Ishikawa (cell line): ENCODE data around the gene TM9SF3.

Experiments used
- CEBPB ChIP-seq: IDR thresholded peaks from 2 replicates; pipeline ENCODE4 v1.6.1; 2012
- CREB1 ChIP-seq: IDR thresholded peaks from 2 replicates; pipeline ENCODE4 v1.6.1; 2012; ENCODE audit warnings: low read depth
- EGR1 ChIP-seq: IDR thresholded peaks from 2 replicates; pipeline ENCODE4 v1.6.1; 2012
- EP300 ChIP-seq: IDR thresholded peaks from 2 replicates; pipeline ENCODE4 v1.6.1; 2012; ENCODE audit warnings: borderline replicate concordance
- FOXM1 ChIP-seq: IDR thresholded peaks from 2 replicates; pipeline ENCODE4 v1.6.1; 2012; ENCODE audit warnings: low read depth, borderline replicate concordance
- MAX ChIP-seq: IDR thresholded peaks from 2 replicates; pipeline ENCODE4 v1.6.1; 2012
- NFIC ChIP-seq: IDR thresholded peaks from 2 replicates; pipeline ENCODE4 v1.6.1; 2012
- RAD21 ChIP-seq: IDR thresholded peaks from 2 replicates; pipeline ENCODE4 v1.6.1; 2012; ENCODE audit warnings: low read depth
- TAF1 ChIP-seq: IDR thresholded peaks from 2 replicates; pipeline ENCODE4 v1.6.1; 2012; ENCODE audit warnings: low read depth, mild to moderate bottlenecking
- TCF12 ChIP-seq: IDR thresholded peaks from 2 replicates; pipeline ENCODE4 v1.6.1; 2012; ENCODE audit warnings: low read depth
- TEAD4 ChIP-seq: IDR thresholded peaks from 2 replicates; pipeline ENCODE4 v1.6.1; 2012
- USF1 ChIP-seq: IDR thresholded peaks from 2 replicates; pipeline ENCODE4 v1.6.1; 2012
- YY1 ChIP-seq: IDR thresholded peaks from 2 replicates; pipeline ENCODE4 v1.6.1; 2012; ENCODE audit warnings: low read depth
- ZBTB7A ChIP-seq: IDR thresholded peaks from 2 replicates; pipeline ENCODE4 v1.6.1; 2012; ENCODE audit warnings: low read depth
- TF ChIP-seq, protein P1 (sequence below): IDR thresholded peaks from 2 replicates; pipeline ENCODE4 v1.6.1; 2012; ENCODE audit warnings: low read depth, mild to moderate bottlenecking

TM9SF3 gene

GRCh38 chr10:96513305-96513697, 73.5 kb downstream of the TM9SF3 start:
- TF ChIP-seq ZBTB7A (peak; percentile 21; the same call in 1 of the 2 replicates), USF1 (no peak; the same call in 1 of the 2 replicates)

DNA sequence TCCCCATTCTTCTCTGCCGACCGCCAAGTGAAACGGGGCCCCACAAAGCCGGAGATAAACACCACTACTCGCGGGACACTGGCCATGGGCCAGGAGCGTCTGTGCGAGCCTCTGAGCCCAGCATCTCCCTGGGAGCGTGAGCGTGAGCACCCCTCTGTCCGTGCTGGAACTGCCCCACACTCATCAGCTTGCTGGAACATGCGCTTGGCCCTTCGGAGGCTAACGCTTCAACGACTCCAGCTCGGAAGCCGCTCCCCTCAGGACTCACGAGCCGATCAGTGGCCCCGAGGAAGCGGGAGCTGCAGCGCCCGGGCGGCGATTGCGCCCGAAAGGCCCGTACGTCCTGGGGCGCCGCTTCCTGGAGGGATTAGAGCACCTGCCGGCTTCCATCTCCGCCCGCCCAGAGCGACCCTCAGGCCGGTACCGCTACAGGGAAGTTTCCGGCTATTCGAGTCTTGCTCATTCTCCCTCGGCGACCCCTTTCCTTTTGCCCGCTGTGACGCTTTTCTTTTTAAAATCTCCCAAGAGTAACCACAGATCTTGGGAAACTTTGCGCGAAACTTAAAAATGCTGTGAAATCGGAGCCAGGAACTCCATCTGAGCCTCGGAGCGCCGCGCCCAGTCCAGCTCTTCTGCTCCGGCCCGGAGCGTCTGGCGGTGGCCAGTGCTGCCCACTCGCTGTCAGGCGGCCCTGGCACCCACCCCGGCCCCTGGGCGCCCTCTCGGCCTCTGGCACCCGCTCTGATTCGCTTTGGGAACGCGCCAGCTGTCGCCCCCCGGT, 74.1 kb downstream of the TM9SF3 start:
- TF ChIP-seq MAX, result peak; percentile 67; the same call in 1 of the 2 replicates
- no peak for TF ChIP-seq FOXM1
- no peak for TF ChIP-seq TCF12
- TF ChIP-seq RAD21, result no peak
- TF ChIP-seq, protein P1, sequence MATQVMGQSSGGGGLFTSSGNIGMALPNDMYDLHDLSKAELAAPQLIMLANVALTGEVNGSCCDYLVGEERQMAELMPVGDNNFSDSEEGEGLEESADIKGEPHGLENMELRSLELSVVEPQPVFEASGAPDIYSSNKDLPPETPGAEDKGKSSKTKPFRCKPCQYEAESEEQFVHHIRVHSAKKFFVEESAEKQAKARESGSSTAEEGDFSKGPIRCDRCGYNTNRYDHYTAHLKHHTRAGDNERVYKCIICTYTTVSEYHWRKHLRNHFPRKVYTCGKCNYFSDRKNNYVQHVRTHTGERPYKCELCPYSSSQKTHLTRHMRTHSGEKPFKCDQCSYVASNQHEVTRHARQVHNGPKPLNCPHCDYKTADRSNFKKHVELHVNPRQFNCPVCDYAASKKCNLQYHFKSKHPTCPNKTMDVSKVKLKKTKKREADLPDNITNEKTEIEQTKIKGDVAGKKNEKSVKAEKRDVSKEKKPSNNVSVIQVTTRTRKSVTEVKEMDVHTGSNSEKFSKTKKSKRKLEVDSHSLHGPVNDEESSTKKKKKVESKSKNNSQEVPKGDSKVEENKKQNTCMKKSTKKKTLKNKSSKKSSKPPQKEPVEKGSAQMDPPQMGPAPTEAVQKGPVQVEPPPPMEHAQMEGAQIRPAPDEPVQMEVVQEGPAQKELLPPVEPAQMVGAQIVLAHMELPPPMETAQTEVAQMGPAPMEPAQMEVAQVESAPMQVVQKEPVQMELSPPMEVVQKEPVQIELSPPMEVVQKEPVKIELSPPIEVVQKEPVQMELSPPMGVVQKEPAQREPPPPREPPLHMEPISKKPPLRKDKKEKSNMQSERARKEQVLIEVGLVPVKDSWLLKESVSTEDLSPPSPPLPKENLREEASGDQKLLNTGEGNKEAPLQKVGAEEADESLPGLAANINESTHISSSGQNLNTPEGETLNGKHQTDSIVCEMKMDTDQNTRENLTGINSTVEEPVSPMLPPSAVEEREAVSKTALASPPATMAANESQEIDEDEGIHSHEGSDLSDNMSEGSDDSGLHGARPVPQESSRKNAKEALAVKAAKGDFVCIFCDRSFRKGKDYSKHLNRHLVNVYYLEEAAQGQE, result no peak
- no peak for TF ChIP-seq TEAD4
- TF ChIP-seq YY1, result no peak
- no peak; the same call in 1 of the 2 replicates for TF ChIP-seq CREB1
- TF ChIP-seq ZBTB7A, result peak; percentile 84; the same call in 1 of the 2 replicates
- no peak for TF ChIP-seq CEBPB
- TF ChIP-seq USF1, result no peak
- no peak for TF ChIP-seq EP300
- peak; percentile 54; the same call in 1 of the 2 replicates for TF ChIP-seq NFIC
- TF ChIP-seq EGR1, result no peak; the same call in 1 of the 2 replicates
- no peak for TF ChIP-seq TAF1

- no peak for TF ChIP-seq NFIC
- TF ChIP-seq TEAD4, result peak; percentile 16; the same call in 1 of the 2 replicates
- peak; percentile 42; the same call in 1 of the 2 replicates for TF ChIP-seq YY1
- TF ChIP-seq MAX, result peak; percentile 26; the same call in 1 of the 2 replicates
- peak; percentile 27; the same call in 1 of the 2 replicates for TF ChIP-seq EP300
- TF ChIP-seq ZBTB7A, result 0 out of 2 replicates have a peak, but pooled peaks have one; percentile 17
- TF ChIP-seq TAF1, result no peak; the same call in 1 of the 2 replicates
- TF ChIP-seq RAD21, result peak; percentile 69
- 0 out of 2 replicates have a peak, but pooled peaks have one; percentile 11 for TF ChIP-seq TCF12
- TF ChIP-seq, protein P1, result no peak
Measured at GRCh38 chr10:96511044-96511945, 75.5 kb downstream of the TM9SF3 start.

GRCh38 chr10:96509017-96509641, 77.7 kb downstream of the TM9SF3 start:
- peak; percentile 77 for TF ChIP-seq EP300
- TF ChIP-seq CEBPB, result no peak
- TF ChIP-seq, protein P1, result no peak
- no peak for TF ChIP-seq EGR1
- peak; percentile 64 for TF ChIP-seq TEAD4
- TF ChIP-seq MAX, result peak; percentile 55
- no peak; the same call in 1 of the 2 replicates for TF ChIP-seq TAF1
- TF ChIP-seq ZBTB7A, result no peak; the same call in 1 of the 2 replicates
- peak; percentile 78; the same call in 1 of the 2 replicates for TF ChIP-seq TCF12
- TF ChIP-seq FOXM1, result peak; percentile 69
- peak; percentile 5; the same call in 1 of the 2 replicates for TF ChIP-seq YY1
- peak; percentile 52 for TF ChIP-seq NFIC
- 0 out of 2 replicates have a peak, but pooled peaks have one; percentile 0 for TF ChIP-seq RAD21
- TF ChIP-seq USF1, result no peak
- no peak for TF ChIP-seq CREB1
